ENCODE measurements around the gene C1orf210.

The C1orf210 gene

GRCh38 chr1:43324810-43325209, 39.4 kb upstream of the C1orf210 start:
- Histone ChIP-seq H3K27me3 (ENCODE audit: insufficient read depth, low read length) (no peaks in the 10 kb centered on the region; the same call in 1 of the 2 replicates), H3K27ac (ENCODE audit: low read depth, low read length, poor library complexity, severe bottlenecking) (no peak overlapping the region), H3F3A (ENCODE audit: insufficient read depth, low read length) (no peaks in the 10 kb centered on the region), H3K79me2 (ENCODE audit: insufficient read depth, low read length) (no peaks in the 10 kb centered on the region), H3K9me2 (ENCODE audit: low read depth, low read length) (no peaks in the 10 kb centered on the region), H4K20me1 (ENCODE audit: insufficient read depth, low read length) (no peaks in the 10 kb centered on the region), H2AFZ (ENCODE audit: low read length) (no peak overlapping the region), H3K4me3 (ENCODE audit: low read depth, low read length, poor library complexity, severe bottlenecking) (no peak overlapping the region), H3K4me2 (ENCODE audit: low read length) (no peak overlapping the region), H3K9me3 (ENCODE audit: low read length) (peaks cover 5% of the 10 kb centered on the region; the same call in 1 of the 2 replicates), H3K4me1 (ENCODE audit: insufficient read depth, low read length, severe bottlenecking) (no peaks in the 10 kb centered on the region), H3K36me3 (ENCODE audit: insufficient read depth, low read length) (no peaks in the 10 kb centered on the region), H3K9ac (ENCODE audit: low read length) (no peak overlapping the region)
- TF ChIP-seq CTCF (IDR thresholded peaks at IDR 0.05; ENCODE audit: low read length) (no peak), EZH2 (IDR thresholded peaks at IDR 0.05; ENCODE audit: borderline replicate concordance, low read length) (no peak)

- Histone ChIP-seq H3K9ac (ENCODE audit: low read length) (no peak overlapping the region), H3K27ac (ENCODE audit: low read depth, low read length, poor library complexity, severe bottlenecking) (no peak overlapping the region), H3K4me1 (ENCODE audit: insufficient read depth, low read length, severe bottlenecking) (no peaks in the 10 kb centered on the region), H3K4me3 (ENCODE audit: low read depth, low read length, poor library complexity, severe bottlenecking) (no peak overlapping the region), H3K9me2 (ENCODE audit: low read depth, low read length) (no peaks in the 10 kb centered on the region), H4K20me1 (ENCODE audit: insufficient read depth, low read length) (no peaks in the 10 kb centered on the region), H3K79me2 (ENCODE audit: insufficient read depth, low read length) (no peaks in the 10 kb centered on the region), H3K9me3 (ENCODE audit: low read length) (peaks cover 2% of the 10 kb centered on the region; the same call in 1 of the 2 replicates), H3K36me3 (ENCODE audit: insufficient read depth, low read length) (no peaks in the 10 kb centered on the region), H2AFZ (ENCODE audit: low read length) (no peak overlapping the region), H3K27me3 (ENCODE audit: insufficient read depth, low read length) (no peaks in the 10 kb centered on the region), H3F3A (ENCODE audit: insufficient read depth, low read length) (no peaks in the 10 kb centered on the region), H3K4me2 (ENCODE audit: low read length) (no peak overlapping the region)
- TF ChIP-seq CTCF (IDR thresholded peaks at IDR 0.05; ENCODE audit: low read length) = no peak
- TF ChIP-seq EZH2 (IDR thresholded peaks at IDR 0.05; ENCODE audit: borderline replicate concordance, low read length) = no peak
Observed at GRCh38 chr1:43322506-43322905, 37.1 kb upstream of the C1orf210 start.

- Histone ChIP-seq H3K27ac (ENCODE audit: low read depth, low read length, poor library complexity, severe bottlenecking) (no peak overlapping the region), H3K4me3 (ENCODE audit: low read depth, low read length, poor library complexity, severe bottlenecking) (no peak overlapping the region), H3K9ac (ENCODE audit: low read length) (no peak overlapping the region), H3K4me2 (ENCODE audit: low read length) (no peak overlapping the region), H3F3A (ENCODE audit: insufficient read depth, low read length) (no peaks in the 10 kb centered on the region), H3K9me2 (ENCODE audit: low read depth, low read length) (no peaks in the 10 kb centered on the region), H2AFZ (ENCODE audit: low read length) (no peak overlapping the region), H3K27me3 (ENCODE audit: insufficient read depth, low read length) (no peaks in the 10 kb centered on the region), H3K36me3 (ENCODE audit: insufficient read depth, low read length) (no peaks in the 10 kb centered on the region), H3K9me3 (ENCODE audit: low read length) (no peaks in the 10 kb centered on the region), H4K20me1 (ENCODE audit: insufficient read depth, low read length) (no peaks in the 10 kb centered on the region), H3K4me1 (ENCODE audit: insufficient read depth, low read length, severe bottlenecking) (no peaks in the 10 kb centered on the region), H3K79me2 (ENCODE audit: insufficient read depth, low read length) (no peaks in the 10 kb centered on the region)
- no peak for TF ChIP-seq CTCF (IDR thresholded peaks at IDR 0.05; ENCODE audit: low read length)
Observed at GRCh38 chr1:43321331-43321891, 36.0 kb upstream of the C1orf210 start.
